ENCODE measurements around the gene KLHL24.

DNA sequence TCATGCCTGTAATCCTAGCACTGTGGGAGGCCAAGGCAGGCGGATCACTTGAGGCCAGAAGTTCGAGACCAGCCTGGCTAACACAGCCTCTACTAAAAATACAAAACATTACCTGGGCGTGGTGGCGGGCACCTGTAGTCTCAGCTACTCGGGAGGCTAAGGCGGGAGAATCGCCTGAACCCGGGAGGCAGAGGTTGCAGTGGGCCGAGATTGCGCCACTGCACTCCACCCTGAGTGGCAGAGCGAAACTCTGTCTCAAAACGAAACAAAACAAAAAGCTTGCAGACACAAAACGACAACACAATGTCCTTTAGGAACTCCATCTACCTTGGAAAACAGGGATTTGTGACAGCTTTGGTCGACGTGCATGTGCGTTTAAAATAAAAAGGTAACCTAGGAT is 716 bp upstream of the KLHL24 start:
- TF ChIP-seq CTCF (IDR thresholded peaks at IDR 0.05; ENCODE audit: low read depth, low read length) (no peak), EZH2phosphoT487 (IDR thresholded peaks at IDR 0.05; ENCODE audit: low read depth) (no peak)
